Measurements from ENCODE around the gene API5.
"Not testable (repeated sequence)": the region's sequence is repeated elsewhere in the genome, so short reads cannot be mapped to it uniquely, and the experiment has no call there.

The API5 gene

DNA sequence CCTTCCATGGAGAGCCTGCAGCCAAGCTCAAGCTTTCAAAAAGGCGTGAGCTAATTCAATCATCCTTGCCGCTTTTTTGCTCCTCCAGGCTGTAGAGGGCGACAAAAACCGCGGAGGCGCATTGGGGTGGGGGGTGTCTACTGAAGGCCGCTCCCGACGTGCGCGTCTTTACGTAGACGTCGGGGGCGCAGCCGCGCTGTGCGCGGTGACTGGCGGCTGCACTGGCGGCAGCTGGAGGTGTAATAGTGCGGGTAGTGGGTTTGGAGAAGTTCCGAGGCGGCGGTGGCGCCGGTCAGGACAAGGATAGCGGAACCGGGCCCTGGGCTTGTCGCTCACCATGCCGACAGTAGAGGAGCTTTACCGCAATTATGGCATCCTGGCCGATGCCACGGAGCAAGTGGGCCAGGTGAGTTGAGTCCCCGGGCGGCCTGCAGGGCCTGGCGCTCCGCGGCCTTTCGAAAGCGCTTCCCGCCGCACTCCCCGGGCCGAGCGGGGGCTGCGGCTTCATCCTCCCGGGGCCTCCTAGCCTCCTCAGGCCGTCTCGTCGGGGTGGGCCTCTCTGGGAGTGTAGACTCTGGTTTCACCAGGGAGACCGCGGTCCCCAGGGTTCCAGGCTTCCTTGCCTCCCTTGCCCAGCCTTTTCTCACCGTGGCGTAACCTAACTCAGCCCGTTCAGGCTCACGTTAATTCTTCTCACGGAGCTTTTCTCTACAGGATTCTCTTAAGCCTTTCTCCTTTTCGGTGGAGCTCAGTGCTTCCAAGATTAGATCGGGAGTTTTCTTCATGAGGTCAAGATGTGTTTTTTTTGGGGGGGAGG lies at the start of gene API5:
API5 (plus strand) TSS at position 206 of the 817 bp plus-strand sequence; CDS start at position 338, 132 bp downstream.
- peak; percentile 98 for DNase-seq

DNA sequence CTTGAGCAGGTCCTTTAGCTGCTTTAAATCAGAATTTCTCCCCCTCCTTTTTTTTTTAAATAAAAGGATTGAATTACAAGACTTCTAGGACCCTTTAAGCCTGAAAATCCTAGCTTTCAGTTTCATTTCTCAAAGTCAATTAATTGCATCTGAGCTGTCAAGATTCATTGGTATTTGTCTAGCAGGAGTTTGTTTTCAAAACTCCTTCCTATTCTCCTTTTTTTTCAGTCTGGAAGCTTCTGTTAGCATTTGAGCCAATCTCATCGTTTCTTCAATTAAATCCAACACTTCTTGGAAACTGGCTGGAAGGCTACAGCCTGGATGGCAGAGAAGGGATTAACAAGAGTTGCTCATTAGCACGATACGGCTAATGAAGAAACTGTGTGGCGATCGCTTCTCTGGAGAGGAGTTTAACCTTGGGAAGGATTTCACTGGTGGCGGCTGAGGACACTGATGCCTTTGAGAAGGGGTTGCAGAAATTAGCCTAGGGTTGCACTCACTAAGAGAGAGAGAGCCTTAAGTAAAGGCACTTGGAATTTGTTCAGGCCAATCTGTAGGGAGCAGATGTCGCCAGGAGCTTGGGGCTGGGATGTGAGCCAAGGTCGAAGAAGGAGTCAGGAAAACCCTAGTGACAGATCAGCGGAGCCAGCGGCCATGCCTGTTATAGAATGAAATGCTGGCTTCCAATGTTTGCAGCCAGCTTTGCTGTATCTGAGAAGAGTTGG lies 43.8 kb upstream of the API5 start:
- DNase-seq: no peak

- no peak for DNase-seq
These were observed 43.0 kb upstream of the API5 start for GRCh38 chr11:43268786-43269185.

GRCh38 chr11:43269254-43269918 lies 42.4 kb upstream of the API5 start:
- no peak for DNase-seq

- no peak for DNase-seq
These were observed 41.3 kb upstream of the API5 start for GRCh38 chr11:43270468-43270867.

GRCh38 chr11:43278193-43278956 lies 33.4 kb upstream of the API5 start:
- DNase-seq: peak; percentile 27

DNA sequence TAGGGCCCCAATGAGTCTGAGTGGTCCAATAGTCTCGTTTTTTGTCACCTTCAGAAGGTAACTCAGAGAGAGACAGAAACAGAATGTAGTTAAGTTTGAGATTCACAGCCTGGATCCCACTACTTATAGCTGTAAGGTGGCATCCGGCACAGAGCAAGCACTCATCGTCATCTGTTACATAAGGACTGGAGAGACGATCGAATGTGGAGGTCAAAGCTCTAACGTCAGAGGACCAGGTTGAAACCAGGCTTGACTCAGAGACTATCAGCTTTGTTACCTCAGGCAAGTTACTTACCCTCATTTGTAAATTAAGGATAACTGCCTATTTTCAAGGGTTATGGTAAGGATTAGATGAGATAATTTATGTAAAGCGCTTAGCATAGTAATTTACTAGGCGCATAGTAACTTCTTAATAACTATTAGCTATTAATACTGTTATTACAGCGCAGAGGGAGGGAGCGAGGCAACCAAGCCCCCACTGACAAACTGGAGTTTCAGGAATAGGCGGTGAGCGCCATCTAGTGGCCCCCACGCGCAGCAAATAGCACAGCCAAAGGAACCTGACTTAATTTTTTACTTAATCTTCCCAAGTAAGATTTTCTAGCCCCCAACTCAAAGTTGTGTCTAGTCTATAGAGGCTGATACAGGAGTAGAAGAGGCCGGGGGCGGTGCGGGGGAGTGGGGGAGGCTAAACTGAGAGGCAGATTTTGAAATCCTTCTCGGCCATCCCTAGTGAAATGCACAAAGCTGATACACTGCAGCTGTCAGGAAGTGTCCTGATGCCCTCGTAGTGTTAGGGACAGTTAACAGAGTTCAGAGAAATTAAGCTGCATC lies 29.0 kb upstream of the API5 start:
- DNase-seq: peak; percentile 50

- no peak for DNase-seq
These were observed 26.0 kb upstream of the API5 start for GRCh38 chr11:43285826-43286225.

DNA sequence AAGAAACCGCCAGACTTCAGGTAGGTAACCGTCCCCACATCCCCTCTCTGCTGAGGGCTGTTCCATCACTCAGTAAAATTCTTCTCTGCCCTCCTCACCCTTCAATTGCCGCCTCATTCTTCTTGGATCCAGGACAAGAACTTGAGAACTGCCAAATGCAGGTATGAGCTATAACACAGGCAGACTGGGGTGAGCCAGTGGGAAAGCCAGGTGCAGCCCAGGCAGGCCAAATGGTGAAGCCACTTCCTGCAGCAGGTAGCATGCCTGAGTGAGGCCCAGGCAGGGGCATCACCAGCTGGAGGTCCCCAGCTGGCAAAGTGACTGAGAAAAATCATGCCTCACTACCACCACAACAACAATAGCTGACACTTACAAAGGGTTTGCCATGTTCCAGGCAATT lies 22.4 kb upstream of the API5 start:
- DNase-seq: no peak

GRCh38 chr11:43298397-43298796 lies 13.4 kb upstream of the API5 start:
- DNase-seq: no peak

- DNase-seq: no peak
These were observed 4.2 kb downstream of the API5 start for GRCh38 chr11:43315966-43316365.

- no peak for DNase-seq
These were observed 4.7 kb downstream of the API5 start for GRCh38 chr11:43316451-43316850.

DNA sequence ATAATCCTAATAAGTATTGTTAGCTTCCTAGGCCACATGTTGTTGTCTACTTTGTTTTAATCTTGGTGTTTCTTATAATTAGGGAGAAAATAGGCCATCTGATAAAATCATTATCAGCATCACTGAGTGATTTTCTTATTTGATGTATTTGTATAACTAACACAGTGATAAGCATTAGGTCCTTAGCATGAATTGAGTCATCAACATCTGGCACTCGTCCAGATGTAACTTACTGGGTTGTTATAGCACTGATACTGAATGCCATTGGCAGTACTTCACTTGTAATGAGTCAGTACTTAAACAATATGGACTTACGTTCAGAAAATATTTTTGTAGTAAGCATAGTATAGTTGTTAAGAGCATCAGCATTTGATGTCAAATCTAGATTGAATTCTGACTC lies 16.2 kb downstream of the API5 start:
- DNase-seq: peak; percentile 3

DNA sequence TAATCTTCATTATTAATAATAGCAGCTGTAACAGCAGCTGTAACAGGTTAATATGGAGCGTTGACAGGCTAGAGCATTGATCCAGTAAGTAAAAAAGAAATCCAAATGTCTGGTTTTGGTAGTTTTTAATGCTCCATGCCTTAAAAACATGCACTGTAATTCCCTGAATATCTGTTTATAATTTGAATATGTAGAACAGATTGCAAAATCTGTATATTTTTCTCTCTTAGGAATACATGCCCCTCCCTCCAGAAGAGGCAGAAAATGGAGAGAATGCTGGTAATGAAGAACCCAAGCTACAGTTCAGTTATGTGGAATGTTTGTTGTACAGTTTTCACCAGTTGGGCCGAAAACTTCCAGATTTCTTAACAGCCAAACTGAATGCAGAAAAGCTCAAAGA lies 16.7 kb downstream of the API5 start:
- DNase-seq: no peak

DNA sequence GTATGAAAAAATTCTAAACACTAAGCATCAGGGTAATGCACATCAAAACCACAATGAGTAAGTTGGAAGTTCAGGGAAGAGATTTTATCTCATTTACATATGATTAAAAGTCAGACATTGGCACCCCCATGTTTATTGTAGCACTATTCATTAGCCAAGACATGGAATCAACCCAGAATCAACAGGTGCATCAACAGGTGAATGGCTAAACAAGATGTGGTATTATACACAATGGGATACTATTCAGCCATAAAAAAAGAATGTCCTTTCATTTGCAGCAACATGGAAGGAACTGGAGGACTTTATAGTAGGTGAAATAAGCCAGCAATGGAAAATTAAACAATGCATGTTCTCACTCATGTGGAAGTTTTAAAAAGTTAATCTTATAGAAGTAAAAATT lies 29.4 kb downstream of the API5 start:
- no peak for DNase-seq

GRCh38 chr11:43351426-43351825 lies 39.6 kb downstream of the API5 start:
- not testable (repeated sequence) for DNase-seq

DNA sequence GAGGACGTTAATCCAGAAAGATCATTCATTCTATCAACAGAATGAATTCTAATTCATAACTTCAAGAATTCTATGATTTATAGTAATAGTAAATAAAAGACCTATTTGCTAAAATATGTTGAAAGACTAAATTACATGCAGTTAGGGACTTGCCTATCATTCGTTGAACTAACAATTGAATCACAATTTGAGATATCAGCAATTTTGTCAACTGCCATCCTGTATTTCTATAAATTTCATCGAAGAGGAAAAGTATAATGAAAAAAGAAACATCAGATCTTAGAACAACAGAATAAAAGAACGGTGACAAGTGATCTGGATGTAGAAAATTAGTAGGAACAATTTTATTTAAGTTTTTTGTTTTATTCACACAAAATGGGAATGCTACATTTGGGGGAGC lies 42.5 kb downstream of the API5 start:
- no peak for DNase-seq

DNA sequence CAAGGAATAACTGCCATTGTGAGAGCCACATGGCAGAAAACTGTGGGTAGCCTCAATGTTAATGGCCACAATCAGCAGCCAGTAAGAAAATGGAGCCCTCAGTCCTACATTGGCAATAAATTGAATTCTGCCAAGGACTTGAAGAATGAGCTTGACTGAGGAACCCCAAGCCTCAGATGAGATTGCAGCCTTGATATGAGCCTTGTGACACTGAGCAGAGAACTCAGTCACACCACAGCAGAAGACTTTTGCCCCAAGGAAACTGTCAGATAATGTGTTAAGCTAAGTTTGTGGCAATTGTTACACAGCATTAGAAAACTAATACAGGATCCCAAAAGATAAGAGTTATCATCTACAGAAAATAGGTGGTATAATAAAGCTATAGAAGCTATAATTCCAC lies 44.5 kb downstream of the API5 start:
- no peak for DNase-seq

DNA sequence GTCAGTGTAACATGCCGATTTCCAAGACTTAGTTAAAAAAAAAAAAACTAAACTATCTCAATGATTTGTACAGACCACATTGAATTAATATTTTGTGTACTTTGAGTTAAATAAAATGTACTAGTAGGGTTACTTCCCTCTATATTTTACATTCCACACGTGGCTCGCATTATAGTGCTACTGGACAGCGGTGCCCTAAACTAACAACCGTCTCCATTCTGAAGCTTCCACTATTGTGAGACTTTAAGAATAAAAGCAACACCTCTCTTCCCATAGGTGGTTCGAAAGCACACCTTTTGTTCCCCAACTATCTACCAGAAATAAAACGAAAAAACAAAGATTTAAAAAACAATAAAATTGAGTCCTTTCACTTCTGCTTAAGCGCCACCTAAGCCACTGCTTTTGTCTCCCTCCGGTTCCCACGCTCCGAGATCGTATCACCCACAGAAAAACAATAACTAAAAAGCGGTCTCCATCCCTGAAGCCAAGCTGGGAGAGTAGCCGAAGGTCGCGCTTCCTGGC lies 46.5 kb downstream of the API5 start:
- DNase-seq: no peak

DNA sequence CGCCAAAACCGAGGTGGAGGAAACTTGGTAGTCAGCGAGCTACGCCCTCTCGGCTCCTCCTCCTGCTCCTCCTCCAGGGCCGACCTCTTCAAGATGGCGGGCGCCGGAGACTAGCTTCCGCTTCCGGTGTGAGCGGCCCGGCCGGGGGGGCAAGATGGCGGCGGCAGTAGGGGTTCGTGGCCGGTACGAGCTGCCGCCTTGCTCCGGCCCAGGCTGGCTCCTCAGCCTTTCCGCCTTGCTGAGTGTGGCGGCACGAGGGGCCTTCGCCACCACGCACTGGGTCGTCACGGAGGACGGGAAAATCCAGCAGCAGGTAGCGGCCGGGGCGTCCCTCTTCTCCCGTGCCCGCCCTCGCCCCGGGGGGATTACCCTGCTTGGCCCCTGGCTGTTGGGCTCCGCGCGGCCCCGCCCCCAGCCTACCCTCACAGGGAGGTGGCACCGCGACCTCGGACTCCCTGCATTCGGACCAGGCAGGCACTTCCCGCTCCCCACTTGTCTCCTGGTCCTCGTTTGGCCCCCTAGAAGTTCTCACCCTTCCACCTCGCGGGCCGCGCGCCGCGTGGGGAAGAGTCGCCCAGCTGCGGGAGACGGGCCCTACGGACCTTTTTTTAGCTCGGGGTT lies 47.1 kb downstream of the API5 start, which contains the start of gene TTC17:
TTC17 (plus strand) TSS at position 120 of the 621 bp plus-strand sequence; CDS start at position 155, 35 bp downstream.
- peak; percentile 95 for DNase-seq

GRCh38 chr11:43359422-43359818 lies 47.6 kb downstream of the API5 start:
- no peak for DNase-seq
